ENCODE results near the gene ARID3A. TPM values are rescaled to one million over a fixed set of nuclear protein-coding genes. Genes with fewer than 3 reads are reported as not detected.

ARID3A gene
- total and polyA plus RNA-seq, 2 donors (not counting 3 experiments of a cell fraction or from before 2014, with no cell fraction given): 5.4 to 13.2 TPM

- dilution Hi-C loops (cut with MboI; ENCODE audit: extremely low pct_ligation_motif_present, low sequenced_read_pairs): no loop called here
- Histone ChIP-seq H3K9me1 (replicated peaks; ENCODE audit: control insufficient read depth, extremely low read depth, insufficient read depth, low read length) (no peaks in the 10 kb centered on the region), H3K9ac (replicated peaks; ENCODE audit: extremely low read depth, insufficient read depth, low read length) (no peak overlapping the region), H3K4me3 (replicated peaks in 1 of 3; ENCODE audit: insufficient read depth in 1 of 3, low read depth in 1 of 3, low read length in 3 of 3) (no peak overlapping the region), H3K27me3 (ENCODE audit: control insufficient read depth in 2 of 2, insufficient read depth in 2 of 2, low read length in 2 of 2) (peaks cover 28 to 35% of the 10 kb centered on the region in 2 experiments), H3K79me2 (ENCODE audit: control insufficient read depth, insufficient read depth, low read length) (no peaks in the 10 kb centered on the region), H3K9me3 (replicated peaks; ENCODE audit: control insufficient read depth, insufficient read depth, low read length) (no peaks in the 10 kb centered on the region), H3K27ac (ENCODE audit: insufficient read depth, low read depth, low read length) (no peak overlapping the region), H3K36me3 (ENCODE audit: control insufficient read depth in 2 of 2, extremely low read depth in 1 of 2, insufficient read depth in 2 of 2, low read length in 2 of 2) (no peaks in the 10 kb centered on the region), H3K4me2 (ENCODE audit: insufficient read depth, low read length) (no peak overlapping the region), H3K4me1 (ENCODE audit: control insufficient read depth, extremely low read depth, insufficient read depth, low read length) (peaks cover 6% of the 10 kb centered on the region), H2AFZ (ENCODE audit: low read depth, low read length) (no peak overlapping the region), H4K20me1 (replicated peaks; ENCODE audit: control insufficient read depth, extremely low read depth, insufficient read depth, low read length) (no peaks in the 10 kb centered on the region)
- FAIRE-seq (no peak), DNase-seq (ENCODE audit: low read depth, low spot score) (no peak)
- POLR2A ChIA-PET: no interaction called here
- BruUV-seq (replicated peaks): no TSS peak
- intact Hi-C loops (cut with micrococcal nuclease): loop anchor here (2.0 to 5.0 kb wide), 2 partner anchors 57 to 322 kb away; partner anchors contain the start of gene ATP5F1D
- CTCF ChIA-PET: interaction anchor here (1.6 to 2.6 kb wide), 2 partner anchors 57 to 151 kb away, joined by 7 to 10 read pairs; no protein-coding TSS in a partner anchor
- TF ChIP-seq EZH2 (IDR thresholded peaks at IDR 0.05; ENCODE audit: borderline replicate concordance, low read depth, low read length, severe bottlenecking): peak; percentile 89
- TF ChIP-seq, protein P1, sequence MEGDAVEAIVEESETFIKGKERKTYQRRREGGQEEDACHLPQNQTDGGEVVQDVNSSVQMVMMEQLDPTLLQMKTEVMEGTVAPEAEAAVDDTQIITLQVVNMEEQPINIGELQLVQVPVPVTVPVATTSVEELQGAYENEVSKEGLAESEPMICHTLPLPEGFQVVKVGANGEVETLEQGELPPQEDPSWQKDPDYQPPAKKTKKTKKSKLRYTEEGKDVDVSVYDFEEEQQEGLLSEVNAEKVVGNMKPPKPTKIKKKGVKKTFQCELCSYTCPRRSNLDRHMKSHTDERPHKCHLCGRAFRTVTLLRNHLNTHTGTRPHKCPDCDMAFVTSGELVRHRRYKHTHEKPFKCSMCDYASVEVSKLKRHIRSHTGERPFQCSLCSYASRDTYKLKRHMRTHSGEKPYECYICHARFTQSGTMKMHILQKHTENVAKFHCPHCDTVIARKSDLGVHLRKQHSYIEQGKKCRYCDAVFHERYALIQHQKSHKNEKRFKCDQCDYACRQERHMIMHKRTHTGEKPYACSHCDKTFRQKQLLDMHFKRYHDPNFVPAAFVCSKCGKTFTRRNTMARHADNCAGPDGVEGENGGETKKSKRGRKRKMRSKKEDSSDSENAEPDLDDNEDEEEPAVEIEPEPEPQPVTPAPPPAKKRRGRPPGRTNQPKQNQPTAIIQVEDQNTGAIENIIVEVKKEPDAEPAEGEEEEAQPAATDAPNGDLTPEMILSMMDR (IDR thresholded peaks at IDR 0.05; ENCODE audit: extremely low read depth in 1 of 2, insufficient read depth in 1 of 2, low read depth in 1 of 2, low read length in 2 of 2): no peak
Observed at GRCh38 chr19:920051-920864, 5.6 kb upstream of the ARID3A start.

- CTCF ChIA-PET: interaction anchor here (1.3 to 3.4 kb wide), 4 partner anchors 14 to 60 kb away, joined by 3 to 46 read pairs (median 6); partner anchors contain the start of gene WDR18
- POLR2A ChIA-PET: no interaction called here
Observed at GRCh38 chr19:924553-925086, 1.2 kb upstream of the ARID3A start.

More at GRCh38 chr19:924553-925086, 1.2 kb upstream of the ARID3A start:
- Histone ChIP-seq H3K36me3 (ENCODE audit: control insufficient read depth in 2 of 2, extremely low read depth in 1 of 2, insufficient read depth in 2 of 2, low read length in 2 of 2) (no peaks in the 10 kb centered on the region), H3K9ac (replicated peaks; ENCODE audit: extremely low read depth, insufficient read depth, low read length) (no peak overlapping the region), H2AFZ (ENCODE audit: low read depth, low read length) (peak overlapping the region; percentile 95), H3K9me3 (replicated peaks; ENCODE audit: control insufficient read depth, insufficient read depth, low read length) (no peaks in the 10 kb centered on the region), H3K27ac (ENCODE audit: insufficient read depth, low read depth, low read length) (no peak overlapping the region), H3K4me3 (replicated peaks in 1 of 3; ENCODE audit: insufficient read depth in 1 of 3, low read depth in 1 of 3, low read length in 3 of 3) (peak overlapping the region; percentile 69 to 95 (median 85)), H4K20me1 (replicated peaks; ENCODE audit: control insufficient read depth, extremely low read depth, insufficient read depth, low read length) (no peaks in the 10 kb centered on the region), H3K9me1 (replicated peaks; ENCODE audit: control insufficient read depth, extremely low read depth, insufficient read depth, low read length) (no peaks in the 10 kb centered on the region), H3K4me1 (ENCODE audit: control insufficient read depth, extremely low read depth, insufficient read depth, low read length) (peaks cover 6% of the 10 kb centered on the region), H3K4me2 (ENCODE audit: insufficient read depth, low read length) (peak overlapping the region; percentile 70), H3K79me2 (ENCODE audit: control insufficient read depth, insufficient read depth, low read length) (no peaks in the 10 kb centered on the region), H3K27me3 (ENCODE audit: control insufficient read depth in 2 of 2, insufficient read depth in 2 of 2, low read length in 2 of 2) (peaks cover 9 to 12% of the 10 kb centered on the region in 2 experiments)
- intact Hi-C loops (cut with micrococcal nuclease) (loop anchor here (1.0 to 5.0 kb wide), 2 partner anchors 58 to 318 kb away; partner anchors contain the start of gene ATP5F1D), dilution Hi-C loops (cut with MboI; ENCODE audit: extremely low pct_ligation_motif_present, low sequenced_read_pairs) (no loop called here)
- FAIRE-seq: no peak
- no TSS peak for BruUV-seq (replicated peaks)
- TF ChIP-seq, protein P2, sequence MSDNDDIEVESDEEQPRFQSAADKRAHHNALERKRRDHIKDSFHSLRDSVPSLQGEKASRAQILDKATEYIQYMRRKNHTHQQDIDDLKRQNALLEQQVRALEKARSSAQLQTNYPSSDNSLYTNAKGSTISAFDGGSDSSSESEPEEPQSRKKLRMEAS (IDR thresholded peaks at IDR 0.05; ENCODE audit: insufficient read depth, insufficient read length): no peak
- TF ChIP-seq MYC (IDR thresholded peaks at IDR 0.05; ENCODE audit: low read depth, low read length) (no peak), FOS (IDR thresholded peaks at IDR 0.05; ENCODE audit: borderline replicate concordance, insufficient read depth, low read length) (no peak), JUN (IDR thresholded peaks at IDR 0.05; ENCODE audit: borderline replicate concordance, insufficient read depth, insufficient read length, low read depth) (no peak), EZH2 (IDR thresholded peaks at IDR 0.05; ENCODE audit: borderline replicate concordance, low read depth, low read length, severe bottlenecking) (no peak), POLR2AphosphoS5 (IDR thresholded peaks at IDR 0.05; ENCODE audit: insufficient read depth, low read depth, low read length) (no peak), POLR2A (IDR thresholded peaks at IDR 0.05; ENCODE audit: low read depth, low read length) (no peak), GATA2 (IDR thresholded peaks at IDR 0.05; ENCODE audit: insufficient read depth, insufficient read length, low read depth, low read length) (no peak)
- TF ChIP-seq, protein P1 (IDR thresholded peaks at IDR 0.05; ENCODE audit: extremely low read depth in 1 of 2, insufficient read depth in 1 of 2, low read depth in 1 of 2, low read length in 2 of 2): no peak
- DNase-seq (ENCODE audit: low read depth, low spot score): no peak
